GM06990 (cell line): Measurements from ENCODE around the gene FNIP1.
"Not testable (repeated sequence)": the region's sequence is repeated elsewhere in the genome, so short reads cannot be mapped to it uniquely, and the experiment has no call there.

Experiments used
- DNase-seq: peaks from one replicate; pipeline ENCODE4 v3.0.0-alpha.2; 2011; ENCODE audit not compliant: insufficient read length; ENCODE audit errors: extremely low read depth
- H3K27me3 ChIP-seq: replicated peaks from 2 replicates; pipeline ENCODE4 v1.6.0; 2011; ENCODE audit warnings: low read length; ENCODE audit not compliant: control insufficient read depth, insufficient read depth
- H3K36me3 ChIP-seq: 2 replicates; pipeline ENCODE4 v1.5.1; 2011; ENCODE audit warnings: low read length; ENCODE audit not compliant: control insufficient read depth, insufficient read depth
- H3K4me3 ChIP-seq: replicated peaks from 2 replicates; pipeline ENCODE4 v1.5.1; 2011; ENCODE audit warnings: low read depth, mild to moderate bottlenecking, control low read depth, low read length
- TF ChIP-seq, protein P1 (sequence below): IDR thresholded peaks from 2 replicates; pipeline ENCODE4 v1.5.1; 2011; ENCODE audit warnings: low read length, control low read depth, mild to moderate bottlenecking, inconsistent platforms; ENCODE audit not compliant: insufficient read depth, poor library complexity, severe bottlenecking

The FNIP1 gene

DNA sequence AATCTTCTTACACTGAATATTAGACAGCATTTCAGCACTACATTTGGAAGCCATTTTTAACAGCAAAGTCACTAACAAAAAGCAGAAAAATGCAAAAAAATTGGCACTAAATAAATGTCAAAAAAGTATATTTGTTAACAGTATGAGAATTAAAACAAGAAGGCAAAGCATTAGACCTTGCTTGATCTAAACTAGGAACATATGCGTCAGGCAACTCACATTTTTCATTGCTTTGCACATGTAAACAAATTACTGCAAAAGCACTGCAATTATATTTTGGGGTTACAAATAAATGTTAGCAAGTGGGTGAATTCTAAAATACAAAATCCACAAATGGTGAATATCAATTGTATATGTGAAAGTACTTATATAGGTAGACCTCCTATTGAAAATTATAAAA, 112.8 kb downstream of the FNIP1 start:
- Histone ChIP-seq H3K4me3 (no peak overlapping the region), H3K36me3 (no peaks in the 10 kb centered on the region), H3K27me3 (no peaks in the 10 kb centered on the region)
- TF ChIP-seq, protein P1, sequence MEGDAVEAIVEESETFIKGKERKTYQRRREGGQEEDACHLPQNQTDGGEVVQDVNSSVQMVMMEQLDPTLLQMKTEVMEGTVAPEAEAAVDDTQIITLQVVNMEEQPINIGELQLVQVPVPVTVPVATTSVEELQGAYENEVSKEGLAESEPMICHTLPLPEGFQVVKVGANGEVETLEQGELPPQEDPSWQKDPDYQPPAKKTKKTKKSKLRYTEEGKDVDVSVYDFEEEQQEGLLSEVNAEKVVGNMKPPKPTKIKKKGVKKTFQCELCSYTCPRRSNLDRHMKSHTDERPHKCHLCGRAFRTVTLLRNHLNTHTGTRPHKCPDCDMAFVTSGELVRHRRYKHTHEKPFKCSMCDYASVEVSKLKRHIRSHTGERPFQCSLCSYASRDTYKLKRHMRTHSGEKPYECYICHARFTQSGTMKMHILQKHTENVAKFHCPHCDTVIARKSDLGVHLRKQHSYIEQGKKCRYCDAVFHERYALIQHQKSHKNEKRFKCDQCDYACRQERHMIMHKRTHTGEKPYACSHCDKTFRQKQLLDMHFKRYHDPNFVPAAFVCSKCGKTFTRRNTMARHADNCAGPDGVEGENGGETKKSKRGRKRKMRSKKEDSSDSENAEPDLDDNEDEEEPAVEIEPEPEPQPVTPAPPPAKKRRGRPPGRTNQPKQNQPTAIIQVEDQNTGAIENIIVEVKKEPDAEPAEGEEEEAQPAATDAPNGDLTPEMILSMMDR: no peak
- no peak for DNase-seq

DNA sequence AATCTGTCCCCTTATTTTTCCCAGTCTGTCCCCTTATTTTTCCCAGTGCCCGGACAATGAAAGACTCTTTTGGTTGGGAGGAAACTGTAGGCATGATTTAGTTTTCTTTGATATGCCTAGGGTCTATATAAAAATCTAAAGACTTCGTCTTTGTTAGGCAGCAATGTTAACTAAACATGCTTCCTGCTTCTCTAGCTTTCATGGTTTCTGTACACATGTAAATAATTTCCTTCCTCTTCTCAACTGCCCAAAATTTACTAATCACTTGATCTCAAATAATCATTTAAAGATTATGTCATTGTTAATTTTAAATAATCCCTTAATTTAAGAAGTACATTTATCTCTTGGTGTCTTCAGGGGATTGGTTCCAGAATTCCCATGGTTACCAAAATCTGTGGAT, 114.0 kb downstream of the FNIP1 start:
- TF ChIP-seq, protein P1: no peak
- Histone ChIP-seq H3K27me3 (no peaks in the 10 kb centered on the region), H3K4me3 (no peak overlapping the region), H3K36me3 (no peaks in the 10 kb centered on the region)
- DNase-seq: no peak

DNA sequence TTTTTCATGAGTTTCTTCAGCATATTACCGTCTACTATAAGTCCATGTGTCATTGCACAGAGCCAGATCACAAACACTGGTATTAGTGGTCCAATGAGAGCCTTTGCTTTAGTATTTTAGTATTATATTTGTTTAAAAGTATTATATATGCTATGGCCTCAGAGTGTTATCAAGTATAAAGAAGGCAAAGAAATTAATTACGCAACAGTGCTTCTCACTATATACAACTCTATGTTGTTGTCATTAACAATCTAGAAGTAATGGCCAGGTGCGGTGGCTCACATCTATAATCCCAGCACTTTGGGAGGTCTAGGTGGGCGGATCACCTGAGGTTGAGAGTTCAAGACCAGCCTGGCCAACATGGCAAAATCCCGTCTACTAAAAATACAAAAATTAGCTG, 114.6 kb downstream of the FNIP1 start:
- TF ChIP-seq, protein P1: no peak
- Histone ChIP-seq H3K36me3 (no peaks in the 10 kb centered on the region), H3K4me3 (no peak overlapping the region), H3K27me3 (no peaks in the 10 kb centered on the region)
- DNase-seq: no peak

DNA sequence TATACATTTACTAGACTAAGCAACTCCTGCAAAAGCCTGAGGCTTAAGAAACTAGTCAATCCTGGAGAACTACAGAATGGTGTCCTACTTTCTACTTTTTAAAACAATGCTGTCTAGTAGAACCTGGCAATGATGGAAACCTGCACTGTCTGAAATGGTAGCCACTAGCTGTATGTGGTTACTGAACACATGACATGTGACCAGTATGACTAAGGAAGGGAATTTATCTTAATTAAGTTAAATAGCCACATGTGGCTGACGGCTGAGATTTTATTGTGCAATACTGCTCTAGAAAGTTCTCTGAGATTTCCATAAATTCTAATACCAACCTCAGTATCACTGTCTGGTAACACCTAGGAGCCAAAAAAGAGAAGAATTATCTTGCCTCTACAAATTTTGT, 116.9 kb downstream of the FNIP1 start:
- TF ChIP-seq, protein P1: no peak
- no peak overlapping the region for H3K4me3 ChIP-seq
- H3K27me3 ChIP-seq: no peaks in the 10 kb centered on the region
- DNase-seq: no peak
- peaks cover 2% of the 10 kb centered on the region for H3K36me3 ChIP-seq

DNA sequence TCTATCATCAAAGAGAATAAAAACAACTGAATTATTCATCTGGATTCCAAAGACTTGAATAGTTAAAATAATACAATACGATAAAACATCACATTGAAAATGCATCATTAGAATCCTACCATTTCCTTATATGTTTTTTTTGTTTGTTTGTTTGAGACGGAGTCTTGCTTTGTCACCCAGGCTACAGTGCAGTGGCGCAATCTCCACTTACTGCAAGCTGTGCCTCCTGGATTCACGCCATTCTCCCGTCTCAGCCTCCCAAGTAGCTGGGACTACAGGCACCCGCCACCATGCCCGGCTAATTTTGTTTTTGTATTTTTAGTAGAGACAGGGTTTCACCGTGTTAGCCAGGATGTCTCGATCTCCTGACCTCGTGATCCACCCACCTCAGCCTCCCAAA, 118.5 kb downstream of the FNIP1 start:
- not testable (repeated sequence) for DNase-seq, H3K4me3 ChIP-seq, H3K36me3 ChIP-seq, H3K27me3 ChIP-seq

DNA sequence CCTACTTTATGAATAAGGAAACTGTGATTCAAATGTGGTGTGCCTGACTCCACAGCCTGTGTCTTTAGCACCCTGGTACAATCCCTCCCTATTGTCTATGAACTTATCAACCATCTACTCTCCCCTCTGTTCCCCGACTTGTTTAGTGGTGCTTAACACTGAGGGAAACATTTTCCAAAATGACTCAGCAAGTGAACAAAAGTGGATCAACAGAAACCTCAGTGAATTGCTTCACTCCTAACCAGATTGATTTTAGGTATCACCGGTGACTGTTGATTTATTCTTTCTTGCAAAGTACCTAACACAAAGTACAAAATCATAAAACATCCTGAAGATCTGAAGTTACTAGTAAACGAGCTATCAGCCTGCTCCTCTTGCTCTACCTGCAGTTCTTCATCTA, 119.7 kb downstream of the FNIP1 start:
- DNase-seq: no peak
- Histone ChIP-seq H3K36me3 (peaks cover 2% of the 10 kb centered on the region), H3K4me3 (no peak overlapping the region), H3K27me3 (no peaks in the 10 kb centered on the region)
- TF ChIP-seq, protein P1: no peak
